Spleen (tissue), 7 donors: ENCODE data around the gene ANKS1B.

Experiments used
- POLR2A ChIP-seq, 3 donors: fragments of 450-650 bp; IDR thresholded peaks; one replicate each; pipeline ENCODE4 v1.5.1; 2017; ENCODE audit warnings: antibody characterized with exemption in 3 of 3, mild to moderate bottlenecking in 1 of 3
- POLR2AphosphoS5 ChIP-seq, 3 donors: sonication (generic); formaldehyde crosslinking; IDR thresholded peaks; one replicate each; pipeline ENCODE4 v1.5.1; 2017; ENCODE audit warnings: antibody characterized with exemption in 3 of 3
- TF ChIP-seq, protein P1 (sequence below), 11 experiments: fragments of 200-600 bp in 7 of 11; fragments of 450-650 bp in 4 of 11; sonication (generic) in 4 of 11; IDR thresholded peaks in 8 of 11; conservative IDR thresholded peaks in 3 of 11; 1 replicate in 7 of 11; 2 replicates in 4 of 11; pipeline versions ENCODE4 v1.4.0 to v1.8.0; 2016 to 2021; ENCODE audit warnings: antibody characterized with exemption in 11 of 11, inconsistent platforms in 4 of 11, mild to moderate bottlenecking in 1 of 11
- donor health status: DM: no; HTN: no; CAD: no; lungs with moderate emphysema.
- donor health status: DM: no; HTN: no; CAD: no.
- donor health status: DM: no; HTN: no; CAD: no.

DNA sequence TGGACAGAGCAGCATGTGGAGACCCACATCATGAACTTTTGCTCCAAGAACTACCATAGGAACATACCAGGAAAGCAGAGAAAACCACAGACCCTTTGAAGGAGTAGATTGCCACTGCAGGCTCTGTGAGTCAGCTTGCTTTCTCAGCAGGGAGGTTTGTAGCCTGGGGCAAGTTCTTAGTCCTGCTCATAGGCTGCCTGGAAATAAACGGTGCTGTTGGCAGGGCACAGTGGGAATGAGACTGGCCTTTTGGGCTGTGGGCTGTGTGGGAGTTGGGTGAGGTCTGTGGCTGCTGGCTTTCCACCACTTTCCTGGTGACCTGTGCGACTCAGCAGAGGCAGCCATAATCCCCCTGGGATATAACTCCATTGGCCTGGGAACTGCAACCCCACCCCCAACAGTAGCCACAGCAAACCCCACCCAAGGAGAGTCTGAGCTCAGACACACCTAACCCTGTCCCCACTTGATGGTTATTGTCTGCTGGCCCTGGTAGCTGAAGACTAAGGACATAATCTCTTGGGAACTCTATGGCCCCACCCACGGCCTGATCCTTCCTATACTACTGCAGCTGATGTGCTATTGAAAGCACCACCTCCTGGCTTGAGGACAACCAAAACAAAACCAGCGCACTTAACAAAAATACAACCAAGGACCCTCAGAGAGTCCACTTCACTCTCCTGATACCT lies 529.2 kb downstream of the ANKS1B start:
- TF ChIP-seq, protein P1, sequence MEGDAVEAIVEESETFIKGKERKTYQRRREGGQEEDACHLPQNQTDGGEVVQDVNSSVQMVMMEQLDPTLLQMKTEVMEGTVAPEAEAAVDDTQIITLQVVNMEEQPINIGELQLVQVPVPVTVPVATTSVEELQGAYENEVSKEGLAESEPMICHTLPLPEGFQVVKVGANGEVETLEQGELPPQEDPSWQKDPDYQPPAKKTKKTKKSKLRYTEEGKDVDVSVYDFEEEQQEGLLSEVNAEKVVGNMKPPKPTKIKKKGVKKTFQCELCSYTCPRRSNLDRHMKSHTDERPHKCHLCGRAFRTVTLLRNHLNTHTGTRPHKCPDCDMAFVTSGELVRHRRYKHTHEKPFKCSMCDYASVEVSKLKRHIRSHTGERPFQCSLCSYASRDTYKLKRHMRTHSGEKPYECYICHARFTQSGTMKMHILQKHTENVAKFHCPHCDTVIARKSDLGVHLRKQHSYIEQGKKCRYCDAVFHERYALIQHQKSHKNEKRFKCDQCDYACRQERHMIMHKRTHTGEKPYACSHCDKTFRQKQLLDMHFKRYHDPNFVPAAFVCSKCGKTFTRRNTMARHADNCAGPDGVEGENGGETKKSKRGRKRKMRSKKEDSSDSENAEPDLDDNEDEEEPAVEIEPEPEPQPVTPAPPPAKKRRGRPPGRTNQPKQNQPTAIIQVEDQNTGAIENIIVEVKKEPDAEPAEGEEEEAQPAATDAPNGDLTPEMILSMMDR (IDR thresholded peaks at IDR 0.05 in 8 of 11, conservative IDR thresholded peaks at IDR 0.05 in 3 of 11) = no peak
- TF ChIP-seq POLR2AphosphoS5 (IDR thresholded peaks at IDR 0.05) = no peak
- no peak for TF ChIP-seq POLR2A (IDR thresholded peaks at IDR 0.05)
